GM21528 (cell line): ENCODE measurements around the gene PSMG2.

Source experiments
- ATAC-seq: cut with Tn5 transposase; IDR thresholded peaks from one replicate; pipeline ENCODE4 v1.9.1; 2021; ENCODE audit warnings: mild to moderate bottlenecking, moderate library complexity; ENCODE audit not compliant: unreplicated experiment, low FRiP score

Gene PSMG2, protein sequence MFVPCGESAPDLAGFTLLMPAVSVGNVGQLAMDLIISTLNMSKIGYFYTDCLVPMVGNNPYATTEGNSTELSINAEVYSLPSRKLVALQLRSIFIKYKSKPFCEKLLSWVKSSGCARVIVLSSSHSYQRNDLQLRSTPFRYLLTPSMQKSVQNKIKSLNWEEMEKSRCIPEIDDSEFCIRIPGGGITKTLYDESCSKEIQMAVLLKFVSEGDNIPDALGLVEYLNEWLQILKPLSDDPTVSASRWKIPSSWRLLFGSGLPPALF

GRCh38 chr18:12702221-12703095 is at the start of gene PSMG2, which contains the start of gene CEP76:
PSMG2 (plus strand) TSS chr18:12703042; CDS start chr18:12703108, 66 bp downstream.
CEP76 (minus strand) TSS chr18:12702723; CDS start chr18:12702548, 175 bp downstream.
- peak; percentile 84 for ATAC-seq

DNA sequence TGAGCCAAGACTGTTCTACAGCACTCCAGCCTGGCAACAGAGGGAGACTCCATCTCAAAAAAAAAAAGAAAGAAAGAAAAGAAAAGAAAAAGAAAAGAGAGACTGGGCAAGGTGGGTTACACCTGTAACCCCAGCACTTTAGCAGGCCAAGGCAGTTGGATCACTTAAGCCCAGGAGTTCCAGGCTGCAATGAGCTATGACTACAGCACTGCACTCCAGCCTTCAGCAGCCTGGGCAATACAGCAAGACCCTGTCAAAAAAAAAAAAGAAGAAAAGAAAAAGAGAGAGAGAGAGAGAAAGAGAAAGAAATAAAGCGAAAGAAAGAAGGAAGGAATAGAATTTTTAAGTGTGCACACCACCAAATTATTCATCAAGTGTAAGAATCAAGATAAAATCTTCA is 47.9 kb upstream of the PSMG2 start:
- no peak for ATAC-seq

- ATAC-seq: no peak
Measured at GRCh38 chr18:12656605-12656937, 46.3 kb upstream of the PSMG2 start.

GRCh38 chr18:12656938-12657683 is 45.7 kb upstream of the PSMG2 start:
- ATAC-seq: peak; percentile 45

DNA sequence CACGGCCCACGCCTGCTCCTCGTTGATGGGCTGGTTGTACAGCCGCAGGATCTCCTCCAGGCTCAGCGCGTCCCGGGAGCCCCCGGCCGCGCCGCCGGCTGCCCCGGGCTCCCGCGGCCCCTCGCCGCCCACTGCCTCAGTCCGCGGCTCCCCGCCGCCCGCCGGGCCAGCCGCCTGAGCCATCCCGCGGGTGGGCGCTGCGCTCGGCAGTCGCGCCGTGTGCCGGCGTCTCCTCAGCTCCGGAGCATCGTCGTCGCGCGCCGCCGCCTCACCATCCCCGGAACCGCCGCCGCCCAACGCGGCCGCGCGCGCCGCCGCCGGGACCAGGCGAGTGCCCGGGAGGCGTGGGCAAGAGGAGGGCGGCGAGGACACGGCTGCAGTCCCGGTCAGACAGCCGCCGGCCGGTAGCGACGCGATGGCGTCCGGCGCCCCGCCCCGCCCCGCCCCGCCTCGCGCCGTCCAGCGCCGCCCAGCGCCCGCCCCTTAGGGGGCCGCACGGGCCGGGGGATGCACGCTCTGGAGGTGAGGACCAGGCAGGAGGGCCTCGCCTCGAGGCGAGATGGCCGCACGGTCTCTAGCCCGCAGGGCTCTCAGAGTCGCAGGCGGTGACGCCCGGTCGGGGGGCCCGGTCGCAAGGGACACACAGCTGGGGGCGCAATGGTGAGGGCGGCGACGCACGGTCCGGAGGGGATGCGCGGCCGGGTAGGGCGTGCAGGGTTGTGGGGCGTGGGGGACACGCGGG is 45.0 kb upstream of the PSMG2 start, which contains the start of gene SPIRE1:
SPIRE1 (minus strand) TSS at position 424 of the 742 bp plus-strand sequence; CDS start at position 183, 241 bp downstream.
- ATAC-seq: peak; percentile 72

GRCh38 chr18:12658426-12659138 is 44.3 kb upstream of the PSMG2 start:
- ATAC-seq: peak; percentile 29

DNA sequence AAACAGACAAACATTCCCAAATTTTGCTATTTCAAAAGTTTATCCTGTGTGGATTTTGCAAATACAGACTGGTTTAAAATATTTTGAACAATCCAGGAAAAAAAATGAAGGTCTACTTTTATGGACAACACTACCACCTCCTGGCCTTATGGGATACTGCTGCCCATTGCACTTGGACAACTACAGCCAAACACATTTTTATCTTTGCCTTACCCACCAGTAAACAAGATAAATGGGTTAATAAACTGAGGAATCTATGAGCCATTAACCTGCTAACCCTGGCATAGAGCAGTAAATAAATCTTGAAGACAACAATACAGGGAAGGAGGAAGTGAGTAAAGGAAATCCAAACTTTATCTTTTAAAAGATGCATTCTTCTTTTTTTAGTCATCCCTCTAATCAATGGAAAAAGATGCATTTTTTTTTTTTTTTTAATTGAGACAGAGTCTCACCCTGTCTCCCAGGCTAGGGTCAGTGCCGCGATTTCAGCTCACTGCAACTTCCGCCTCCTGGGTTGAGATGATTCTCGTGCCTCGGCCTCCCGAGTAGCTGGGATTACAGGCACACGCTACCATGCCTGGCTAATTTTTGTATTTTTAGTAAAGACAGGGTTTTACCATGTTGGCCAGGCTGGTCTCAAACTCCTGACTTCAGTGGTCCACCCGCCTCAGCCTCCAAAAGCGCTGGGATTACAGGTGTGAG is 42.8 kb upstream of the PSMG2 start:
- no peak for ATAC-seq

GRCh38 chr18:12668041-12668440 is 34.8 kb upstream of the PSMG2 start:
- no peak for ATAC-seq

- no peak for ATAC-seq
Measured at GRCh38 chr18:12679183-12679786, 23.6 kb upstream of the PSMG2 start.

DNA sequence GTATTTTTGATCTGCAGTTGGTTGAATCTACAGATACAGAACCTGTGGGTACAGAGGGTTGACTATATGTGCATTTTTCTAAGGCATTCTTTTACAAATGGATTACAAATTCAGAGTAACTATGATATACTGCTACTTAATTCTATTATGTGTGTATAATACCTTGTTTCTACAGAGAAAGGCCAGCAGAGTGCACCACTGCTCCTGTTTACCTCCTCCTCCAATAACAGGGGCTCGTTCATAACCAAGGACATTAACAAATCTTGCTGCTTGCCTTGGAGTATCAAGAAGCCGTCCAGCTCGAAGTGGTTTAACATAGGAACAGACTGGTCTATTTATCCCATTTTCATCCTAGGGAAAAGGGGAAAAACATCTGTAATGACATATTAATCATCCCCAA is 16.7 kb upstream of the PSMG2 start:
- no peak for ATAC-seq

GRCh38 chr18:12689256-12689850 is 13.5 kb upstream of the PSMG2 start:
- ATAC-seq: no peak

GRCh38 chr18:12692206-12692605 is 10.6 kb upstream of the PSMG2 start:
- no peak for ATAC-seq

- no peak for ATAC-seq
Measured at GRCh38 chr18:12694032-12694431, 8.8 kb upstream of the PSMG2 start.

- no peak for ATAC-seq
Measured at GRCh38 chr18:12699747-12700146, 3.1 kb upstream of the PSMG2 start.

GRCh38 chr18:12701161-12701560 is 1.7 kb upstream of the PSMG2 start:
- ATAC-seq: no peak

DNA sequence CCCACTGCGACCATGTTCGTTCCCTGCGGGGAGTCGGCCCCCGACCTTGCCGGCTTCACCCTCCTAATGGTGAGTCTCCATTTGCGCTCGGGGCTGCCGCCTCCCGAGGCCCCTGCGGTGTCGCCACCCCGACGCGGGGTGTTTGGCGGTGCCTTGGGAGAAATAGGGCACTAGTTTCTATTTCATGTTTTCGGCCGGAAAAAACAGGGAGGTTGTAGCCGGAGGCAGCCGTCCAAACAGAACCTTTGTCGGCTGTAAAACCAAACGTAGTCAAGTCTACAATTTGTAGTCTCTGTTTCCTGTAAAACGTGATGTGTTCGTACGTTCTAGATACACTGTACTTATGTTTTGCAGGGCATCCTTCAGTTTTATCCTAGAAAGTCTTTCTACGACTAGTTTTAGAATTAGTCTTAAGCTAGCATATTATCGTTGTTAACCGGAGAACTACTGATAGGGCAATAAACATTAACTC is 290 bp downstream of the PSMG2 start:
- ATAC-seq: peak; percentile 48

DNA sequence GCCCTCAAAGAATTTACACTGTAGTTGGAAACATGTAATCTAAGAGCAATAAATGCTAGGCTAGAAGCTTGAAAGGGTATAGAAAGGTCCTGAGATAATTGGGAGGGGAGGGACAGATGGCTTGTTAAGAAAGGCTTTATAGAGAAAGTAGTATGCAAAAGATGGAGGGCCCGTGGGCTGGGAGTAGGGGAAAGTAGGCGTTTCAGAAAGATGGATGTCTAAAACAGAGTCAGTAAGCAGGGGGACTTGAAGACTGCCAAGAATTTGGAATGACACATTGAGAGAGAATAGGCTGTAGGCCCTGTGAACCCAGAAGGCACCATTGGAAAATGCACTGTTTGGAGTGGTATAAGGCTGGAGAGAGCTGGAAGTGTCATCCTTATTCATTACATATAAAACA is 822 bp downstream of the PSMG2 start:
- no peak for ATAC-seq

DNA sequence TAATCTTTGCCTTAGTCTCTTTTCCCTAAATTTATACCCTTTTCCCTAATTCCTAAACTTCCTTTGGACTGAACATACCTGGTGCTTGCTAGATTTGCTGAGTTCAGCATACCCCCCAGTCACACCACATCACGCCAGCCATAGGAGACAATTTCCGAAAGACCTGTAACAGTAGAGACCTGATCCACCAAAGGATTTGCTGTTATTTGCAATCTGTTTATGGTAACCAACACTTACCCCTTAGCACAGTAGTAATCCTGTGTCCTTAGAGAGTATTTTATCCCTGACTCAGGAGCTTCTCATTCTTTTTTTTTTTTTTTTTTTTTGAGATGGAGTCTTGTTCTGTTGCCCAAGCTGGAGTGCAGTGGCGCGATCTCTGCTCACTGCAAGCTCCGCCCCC is 8.6 kb downstream of the PSMG2 start:
- no peak for ATAC-seq
